ENCODE measurements around the gene PDHA2.
"Not testable (repeated sequence)": the region's sequence is repeated elsewhere in the genome, so short reads cannot be mapped to it uniquely, and the experiment has no call there.

PDHA2 gene

DNA sequence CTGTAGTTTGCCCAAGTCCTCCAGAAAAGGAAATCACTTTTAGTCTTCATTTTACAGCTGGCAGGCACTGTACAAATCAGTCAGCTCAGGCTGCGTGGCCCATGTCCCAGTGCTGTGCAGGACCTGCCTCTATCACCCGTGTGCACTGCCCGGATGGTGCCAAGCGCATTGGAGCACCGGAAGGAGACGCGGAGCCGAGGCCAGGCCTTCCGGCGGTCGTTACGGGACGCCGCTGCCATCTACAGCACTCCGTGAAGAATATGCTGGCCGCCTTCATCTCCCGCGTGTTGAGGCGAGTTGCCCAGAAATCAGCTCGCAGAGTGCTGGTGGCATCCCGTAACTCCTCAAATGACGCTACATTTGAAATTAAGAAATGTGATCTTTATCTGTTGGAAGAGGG lies at the start of gene PDHA2:
Gene PDHA2, plus strand, starts transcription at position 203 of the 400 bp plus-strand sequence. Its CDS starts 58 bp downstream, at position 261.
- DNase-seq (ENCODE audit: low read depth) = no peak

- no peak for DNase-seq (ENCODE audit: low read depth)
Observed at GRCh38 chr4:95798003-95798402, 41.9 kb upstream of the PDHA2 start.

DNA sequence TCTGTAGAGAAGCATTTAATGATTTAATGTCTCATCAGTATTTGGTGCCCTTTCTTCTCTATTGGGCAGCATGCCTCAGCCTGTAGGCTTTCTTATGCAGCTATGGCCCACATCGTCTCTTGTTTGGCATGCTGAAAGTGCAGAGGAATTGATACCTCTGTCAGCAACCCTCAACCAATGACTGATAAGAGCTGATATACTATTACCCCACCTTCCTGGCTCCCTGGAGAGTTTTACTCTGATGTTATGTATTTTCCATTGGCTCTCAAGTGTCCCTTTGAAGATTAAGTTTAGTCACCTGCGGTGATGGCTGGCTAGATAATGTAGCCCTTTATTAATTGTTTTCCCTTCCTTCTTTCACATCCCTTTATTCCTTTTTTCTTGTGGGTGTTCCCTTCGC lies 41.2 kb upstream of the PDHA2 start:
- DNase-seq (ENCODE audit: low read depth) = no peak

- no peak for DNase-seq (ENCODE audit: low read depth)
Observed at GRCh38 chr4:95821867-95822266, 18.0 kb upstream of the PDHA2 start.

DNA sequence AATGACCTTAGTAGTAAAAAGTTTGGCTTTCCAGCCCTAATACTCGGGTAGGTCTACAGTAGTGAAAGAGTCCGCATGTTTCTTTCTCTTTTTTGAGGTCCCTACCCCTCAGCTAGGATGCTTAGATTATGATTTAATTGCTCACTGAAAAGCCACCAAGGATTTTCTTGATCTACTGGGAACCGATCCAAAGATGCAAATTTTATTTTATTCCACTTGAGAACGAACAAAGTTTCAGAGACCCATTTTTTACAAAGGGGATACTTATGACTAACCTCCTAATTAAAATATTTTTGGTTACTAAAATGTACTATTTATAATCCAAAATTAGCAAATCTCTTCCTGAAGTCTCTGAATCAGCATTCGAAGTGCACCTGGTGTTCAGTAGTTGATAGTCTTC lies 14.3 kb upstream of the PDHA2 start:
- DNase-seq (ENCODE audit: low read depth) = no peak

DNA sequence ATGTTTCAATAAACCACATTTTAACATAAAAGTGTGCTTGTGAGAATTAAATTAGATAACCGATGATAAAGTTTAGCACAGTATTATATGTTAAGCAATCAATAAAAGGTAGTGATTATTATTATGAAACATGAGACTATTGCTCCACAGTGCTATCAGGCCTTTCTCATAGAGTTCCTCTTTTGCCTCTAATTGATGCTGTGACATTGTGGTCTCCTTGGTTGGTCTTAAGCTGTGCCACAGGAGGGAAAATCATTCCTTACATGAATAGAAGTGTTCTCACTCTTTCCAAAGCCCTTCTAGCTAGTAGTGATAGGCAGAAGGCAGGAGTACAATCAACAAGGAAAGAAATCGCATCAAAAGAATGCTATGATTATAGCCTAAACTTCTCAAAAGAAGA lies 9.2 kb upstream of the PDHA2 start:
- no peak for DNase-seq (ENCODE audit: low read depth)

DNA sequence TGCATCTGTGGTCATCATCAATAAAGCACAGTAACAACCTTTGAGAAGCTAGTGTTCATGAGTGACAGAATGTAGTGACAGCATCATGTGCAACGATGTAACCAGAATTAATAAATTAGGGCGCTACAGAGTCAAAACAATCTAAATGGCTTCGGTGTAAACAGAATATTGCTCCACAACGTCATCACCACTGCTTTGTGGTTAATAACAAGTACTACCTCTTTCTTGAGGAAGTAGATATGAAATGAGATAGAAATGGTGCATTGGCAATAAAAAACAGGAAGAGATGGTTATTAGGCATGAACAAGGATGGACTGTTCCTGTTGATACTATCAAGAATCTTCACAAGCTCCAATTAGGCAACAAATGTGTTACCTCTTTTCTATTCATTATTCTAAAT lies 8.7 kb upstream of the PDHA2 start:
- DNase-seq (ENCODE audit: low read depth) = no peak

DNA sequence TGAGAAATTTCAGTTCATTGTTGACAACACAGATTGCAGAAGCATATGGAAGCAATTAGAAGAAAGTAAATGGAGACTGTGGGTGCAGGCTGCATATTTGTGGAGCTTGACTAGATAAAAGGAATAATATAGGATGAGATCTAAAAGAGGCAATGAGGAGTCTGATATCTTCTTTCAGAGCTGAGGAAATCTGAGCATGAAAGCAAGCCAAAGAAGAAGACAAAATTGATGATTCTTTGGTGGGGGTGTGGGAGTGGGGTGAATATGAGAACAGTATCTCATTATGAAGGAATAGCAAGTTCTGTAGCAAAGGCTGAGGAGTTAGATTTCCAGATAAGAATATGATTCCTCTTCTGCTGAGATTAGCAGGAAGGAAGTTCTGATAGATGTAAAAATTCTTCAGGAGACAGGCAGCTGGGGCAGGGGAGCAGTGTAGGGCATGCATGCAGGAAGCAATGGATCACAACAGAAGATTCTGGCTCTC lies 6.1 kb upstream of the PDHA2 start:
- DNase-seq (ENCODE audit: low read depth) = no peak

- no peak for DNase-seq (ENCODE audit: low read depth)
Observed at GRCh38 chr4:95835672-95836071, 4.2 kb upstream of the PDHA2 start.

GRCh38 chr4:95838192-95838591 lies 1.7 kb upstream of the PDHA2 start:
- no peak for DNase-seq (ENCODE audit: low read depth)

DNA sequence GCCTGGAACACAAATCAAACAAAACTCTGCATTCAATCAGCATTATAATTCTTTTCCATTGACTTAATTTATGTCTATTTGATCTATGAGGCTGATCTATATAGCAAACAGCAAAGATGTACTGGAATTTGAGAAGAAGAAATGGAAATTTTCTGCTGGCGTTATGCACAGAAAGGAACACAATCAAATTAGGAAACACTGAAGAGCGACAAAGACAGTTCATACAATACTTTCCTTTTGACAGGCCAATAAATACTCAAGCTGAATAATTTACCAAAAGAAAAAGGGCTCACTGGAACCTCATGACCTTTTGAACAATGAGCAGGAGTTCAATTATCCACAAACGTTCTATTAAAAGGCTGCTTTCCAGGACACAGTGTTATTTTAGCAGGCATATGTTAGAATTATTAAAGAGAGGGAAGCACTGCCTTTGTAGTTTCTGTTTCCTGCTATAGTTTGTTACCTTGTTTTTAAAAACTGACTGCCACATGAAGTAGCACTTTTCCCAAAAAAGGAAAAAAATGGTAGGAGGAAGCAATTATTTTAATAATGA lies 8.1 kb downstream of the PDHA2 start:
- DNase-seq (ENCODE audit: low read depth) = no peak

GRCh38 chr4:95850161-95850560 lies 10.3 kb downstream of the PDHA2 start:
- no peak for DNase-seq (ENCODE audit: low read depth)

DNA sequence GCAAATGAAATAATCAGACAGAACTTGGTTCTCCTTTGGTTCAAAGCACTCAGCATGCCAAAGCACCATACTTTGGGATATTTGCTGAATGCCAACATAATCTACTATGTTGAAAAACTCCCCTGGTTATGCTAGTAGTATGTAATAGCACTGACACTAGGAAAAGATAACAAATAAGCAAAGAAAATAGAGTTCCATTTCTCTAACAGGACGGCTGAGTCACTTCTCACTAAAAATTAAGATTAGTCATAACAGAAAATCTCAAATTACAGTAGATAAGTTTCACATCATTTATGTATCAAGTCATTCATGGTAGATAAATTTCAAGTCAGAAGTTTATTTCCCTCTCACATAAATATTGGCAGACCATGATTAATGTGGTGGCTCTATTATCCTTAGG lies 17.9 kb downstream of the PDHA2 start:
- DNase-seq (ENCODE audit: low read depth) = no peak

DNA sequence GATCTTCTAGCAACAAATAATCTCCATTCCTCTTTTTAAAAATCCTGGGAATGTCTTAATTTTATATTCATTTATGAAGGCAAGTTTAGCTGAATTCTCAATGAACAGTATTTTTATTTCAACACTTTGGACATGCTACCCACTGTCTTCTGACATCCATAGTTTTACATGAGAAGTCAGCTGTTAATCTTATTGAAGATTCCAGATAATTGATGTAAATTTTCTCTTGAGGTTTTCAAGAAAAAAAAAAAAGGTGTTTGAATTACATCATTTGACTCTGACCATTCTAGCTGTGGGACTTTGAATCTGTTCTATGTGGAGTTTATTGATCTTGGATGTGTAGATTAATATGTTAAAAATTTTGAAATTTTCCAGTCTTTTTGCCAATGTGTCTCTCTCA lies 28.0 kb downstream of the PDHA2 start:
- no peak for DNase-seq (ENCODE audit: low read depth)

GRCh38 chr4:95869414-95869813 lies 29.5 kb downstream of the PDHA2 start:
- DNase-seq (ENCODE audit: low read depth) = not testable (repeated sequence)

GRCh38 chr4:95869961-95870500 lies 30.1 kb downstream of the PDHA2 start:
- DNase-seq (ENCODE audit: low read depth) = no peak

DNA sequence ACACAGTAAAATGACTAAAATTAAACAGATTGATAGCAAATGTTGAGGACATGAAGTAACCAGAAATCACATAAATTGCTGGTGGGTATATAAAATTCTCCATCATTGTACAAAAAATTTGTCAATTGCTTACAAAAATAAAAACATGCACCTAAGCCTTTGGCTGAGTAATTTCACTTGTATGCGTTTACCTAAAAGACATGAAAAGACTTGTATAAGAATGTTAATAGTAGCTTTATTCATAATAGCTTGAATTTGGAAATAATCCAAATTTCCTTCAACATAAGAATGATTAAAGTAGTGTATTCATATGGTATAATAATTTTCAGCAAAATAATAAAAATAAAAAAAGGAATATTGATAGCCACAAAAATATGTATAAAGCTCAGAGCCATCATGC lies 37.7 kb downstream of the PDHA2 start:
- DNase-seq (ENCODE audit: low read depth) = no peak

DNA sequence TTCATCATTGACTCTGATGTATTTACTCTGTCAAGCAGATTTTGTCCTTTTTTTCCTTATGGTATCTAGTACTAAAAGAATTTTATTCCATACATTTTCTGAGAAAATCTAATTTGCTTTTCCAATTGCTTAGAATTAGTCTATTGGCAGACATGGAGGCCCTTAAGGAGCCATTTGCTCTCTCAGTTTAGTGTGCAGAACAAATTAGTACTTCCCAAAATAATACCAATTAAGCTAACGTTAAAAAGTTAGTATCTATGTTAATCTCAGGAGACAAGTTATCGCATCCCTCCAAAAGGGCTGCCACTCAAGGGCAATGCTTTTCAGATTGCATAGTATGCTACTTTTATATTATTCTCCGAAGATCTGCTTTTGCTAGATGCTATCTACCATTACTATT lies 47.7 kb downstream of the PDHA2 start:
- no peak for DNase-seq (ENCODE audit: low read depth)

DNA sequence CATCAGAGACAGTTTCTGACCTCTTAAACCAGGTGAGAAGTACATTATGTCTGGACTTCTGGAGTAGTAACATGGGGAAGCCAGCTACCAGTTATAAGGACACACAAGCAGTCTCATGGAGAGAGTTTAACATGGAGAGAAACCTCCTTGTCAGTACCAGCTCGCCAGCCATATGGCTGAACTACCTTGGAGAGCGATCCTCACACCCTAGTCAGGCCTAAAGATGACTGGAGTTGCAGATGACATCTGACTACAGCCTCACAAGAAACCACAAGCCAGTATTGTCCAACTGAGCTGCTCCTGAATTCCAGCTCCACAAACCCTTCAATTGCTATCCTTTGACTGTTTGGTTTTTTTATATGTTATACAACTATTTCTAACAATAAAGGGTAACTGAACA lies 49.8 kb downstream of the PDHA2 start:
- DNase-seq (ENCODE audit: low read depth) = no peak

All from stimulated activated CD8-positive, alpha-beta memory T cell treated with anti-CD3 and anti-CD28 coated beads, Interleukin-15, amount 100 ng/mL, for 1 hour (primary cell).